Bronchial epithelial cell (primary cell): ENCODE measurements around the gene VWA8. TPM values are rescaled to one million over a fixed set of nuclear protein-coding genes. Genes with fewer than 3 reads are reported as not detected.
A peak's percentile ranks its signal among the peaks of the same experiment; 100 is the strongest.

Experiments used
- DNase-seq: peaks from one replicate; pipeline ENCODE4 v3.0.0-alpha.2; 2010; ENCODE audit warnings: low read depth
- FAIRE-seq: peaks from 2 replicates; lab custom pipeline; 2011; peaks lifted over from hg19 to GRCh38; lab: Jason Lieb, UNC
- H3K27me3 ChIP-seq: 2 replicates; pipeline ENCODE4 v1.5.1; 2011; ENCODE audit warnings: low read length; ENCODE audit not compliant: control insufficient read depth, insufficient read depth
- H3K36me3 ChIP-seq: 2 replicates; pipeline ENCODE4 v1.5.1; 2011; ENCODE audit warnings: low read length; ENCODE audit not compliant: control insufficient read depth, insufficient read depth
- H3K4me3 ChIP-seq: 2 replicates; pipeline ENCODE4 v1.5.1; 2011; ENCODE audit warnings: mild to moderate bottlenecking, low read depth, low read length, control low read depth
- CTCF ChIP-seq: IDR thresholded peaks from 2 replicates; pipeline ENCODE4 v1.5.1; 2011; ENCODE audit warnings: mild to moderate bottlenecking, moderate library complexity, low read length, control low read depth, inconsistent platforms; ENCODE audit not compliant: insufficient read depth, severe bottlenecking
- total RNA-seq: library from RNA; depleted of rRNA; stranded (reverse); fragments of >200 nt; gene quantifications from 2 replicates; pipeline ENCODE4 v1.2.1, GENCODE V29; 2014

Gene VWA8
- total RNA-seq, 1 donor from 2014 or later, result 17.1 TPM

DNA sequence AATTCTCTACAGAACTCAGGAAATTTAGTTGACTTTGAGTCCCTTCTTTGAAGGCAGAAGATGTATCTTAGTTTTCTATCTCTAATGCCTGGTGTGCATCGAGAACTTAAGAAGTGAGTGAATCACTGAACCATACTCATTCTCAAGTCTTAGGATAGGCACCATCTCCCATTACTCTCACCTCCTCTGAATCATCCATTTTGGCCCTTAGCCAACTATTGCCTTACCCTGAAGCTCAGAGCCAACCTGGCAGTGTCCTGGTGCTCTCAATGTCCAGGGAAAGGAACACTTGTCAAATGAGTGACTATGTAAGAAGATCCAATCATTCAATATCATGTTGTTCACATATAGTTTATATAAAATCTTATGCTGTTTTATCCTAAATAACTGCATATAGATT lies 357.0 kb downstream of the VWA8 start:
- peak; percentile 98 for DNase-seq
- Histone ChIP-seq H3K27me3 (no peaks in the 10 kb centered on the region), H3K4me3 (no peak overlapping the region), H3K36me3 (no peaks in the 10 kb centered on the region)
- no peak for FAIRE-seq
- TF ChIP-seq CTCF, result no peak

DNA sequence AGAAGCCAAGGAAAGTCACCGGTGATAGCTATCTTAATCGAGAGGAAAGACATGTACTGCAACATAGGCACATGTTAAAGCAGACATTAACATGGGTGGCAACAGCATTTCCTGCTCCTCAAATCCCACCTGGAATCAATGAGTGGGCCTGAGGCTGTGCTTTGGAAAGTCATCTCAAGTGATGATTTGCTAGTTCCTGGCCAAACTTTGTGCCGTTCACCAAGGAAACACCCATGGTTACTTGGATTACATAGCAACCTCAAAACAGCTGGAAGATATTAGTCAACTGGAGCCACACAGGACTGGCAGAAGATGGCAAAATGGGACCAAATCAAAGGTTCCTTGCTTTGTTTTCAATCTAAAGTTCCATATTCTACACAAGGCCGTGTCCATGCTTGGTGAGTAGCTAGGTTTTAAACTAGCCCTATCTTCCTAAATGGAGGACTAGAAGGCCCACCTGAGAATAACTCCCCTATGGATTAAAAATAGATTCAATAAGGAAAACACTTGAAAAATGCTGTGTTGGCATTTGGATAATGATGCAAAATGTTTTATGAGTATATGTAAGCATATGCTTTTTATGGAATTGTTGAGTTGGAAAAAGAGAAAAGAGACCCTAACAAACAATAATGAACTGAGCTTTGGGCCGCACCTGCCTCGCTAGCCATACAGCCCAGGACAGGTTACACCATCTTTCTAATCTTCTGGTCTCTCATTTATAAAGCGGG lies 359.0 kb downstream of the VWA8 start:
- H3K27me3 ChIP-seq, result no peaks in the 10 kb centered on the region
- DNase-seq, result no peak
- H3K36me3 ChIP-seq, result no peaks in the 10 kb centered on the region
- no peak for TF ChIP-seq CTCF
- FAIRE-seq, result no peak
- no peak overlapping the region for H3K4me3 ChIP-seq

- TF ChIP-seq CTCF, result no peak
- H3K36me3 ChIP-seq, result no peaks in the 10 kb centered on the region
- no peak for FAIRE-seq
- H3K27me3 ChIP-seq, result no peaks in the 10 kb centered on the region
- no peak overlapping the region for H3K4me3 ChIP-seq
- no peak for DNase-seq
These were observed 361.3 kb downstream of the VWA8 start for GRCh38 chr13:41599619-41600018.

GRCh38 chr13:41597348-41598041 lies 363.4 kb downstream of the VWA8 start:
- DNase-seq (peak; percentile 83), FAIRE-seq (no peak)
- H3K36me3 ChIP-seq, result no peaks in the 10 kb centered on the region
- H3K27me3 ChIP-seq, result no peaks in the 10 kb centered on the region
- H3K4me3 ChIP-seq, result no peak overlapping the region
- TF ChIP-seq CTCF, result no peak

- no peak for FAIRE-seq
- Histone ChIP-seq H3K27me3 (no peaks in the 10 kb centered on the region), H3K36me3 (no peaks in the 10 kb centered on the region), H3K4me3 (no peak overlapping the region)
- DNase-seq, result no peak
- no peak for TF ChIP-seq CTCF
These were observed 364.7 kb downstream of the VWA8 start for GRCh38 chr13:41596190-41596589.
